GM12878 (cell line): ENCODE measurements around the gene CCDC83. TPM values are rescaled to one million over a fixed set of nuclear protein-coding genes. Genes with fewer than 3 reads are reported as not detected.

Source experiments
- polyA plus RNA-seq, 11 experiments: library from polyadenylated mRNA; depleted of rRNA in 4 of 11; unstranded in 6 of 11; stranded (reverse) in 5 of 11; fragments of >200 nt; fragmentation: Nextera tagmentation in 4 of 11; fragmentation: Illumina TruSeq in 1 of 11; extraction: Ambion mirVana in 4 of 11; extraction: Trizol in 1 of 11; gene quantifications; 1 replicate in 1 of 11; 2 replicates in 10 of 11; pipeline versions ENCODE4 v1.2.1 to v1.2.3, GENCODE V29; 2011 to 2016; ENCODE audit warnings: inconsistent platforms in 2 of 11, missing spikeins in 2 of 11, low read depth in 1 of 11
- total RNA-seq, 4 experiments: library from RNA; depleted of rRNA in 3 of 4; stranded (reverse); fragments of >200 nt in 3 of 4; fragmentation: Illumina TruSeq in 1 of 4; extraction: Trizol in 1 of 4; gene quantifications; 2 replicates each; pipeline versions ENCODE4 v1.2.1 to v1.2.3, GENCODE V29; 2013 to 2021

Gene CCDC83
- total and polyA plus RNA-seq, 10 of the 15 experiments (the other 5 are each of a cell fraction or from before 2014, with no cell fraction given) = not detected

Other genes with a start within 250 kb of the CCDC83 start
- 0.51 and 0.54 TPM in 2 replicates for gene DLG2, start 228.0 kb upstream of the CCDC83 start, total RNA-seq (2014; rRNA removed)
- gene DLG2, start 228.0 kb upstream of the CCDC83 start, total RNA-seq (2014; rRNA removed; fragmentation: Illumina TruSeq; extraction: Trizol) = 0.88 and 0.98 TPM in 2 replicates
- 0.38 and 1.0 TPM in 2 replicates for gene DLG2, start 228.0 kb upstream of the CCDC83 start, total RNA-seq (2021)
- 0.98 and 1.6 TPM in 2 replicates for gene DLG2, start 228.0 kb upstream of the CCDC83 start, polyA plus RNA-seq (2011; rRNA removed)
- gene DLG2, start 228.0 kb upstream of the CCDC83 start, polyA plus RNA-seq (2014; fragmentation: Illumina TruSeq; extraction: Trizol) = 0.37 and 0.49 TPM in 2 replicates
- under 1 TPM; 0.09 to 0.29 TPM for gene DLG2, start 228.0 kb upstream of the CCDC83 start, polyA plus RNA-seq (2014; fragmentation: Nextera tagmentation; extraction: Ambion mirVana)
- 0.23 and 0.33 TPM in 2 replicates for gene DLG2, start 228.0 kb upstream of the CCDC83 start, polyA plus RNA-seq (2014; rRNA removed)
- gene DLG2, start 228.0 kb upstream of the CCDC83 start, polyA plus RNA-seq (2016; fragmentation: Nextera tagmentation; extraction: Ambion mirVana) = under 1 TPM; 0.09 to 0.21 TPM
- 48.3 and 55.0 TPM in 2 replicates for gene TMEM126B, start 226.8 kb upstream of the CCDC83 start, total RNA-seq (2014; rRNA removed)
- 56.1 and 61.1 TPM in 2 replicates for gene TMEM126B, start 226.8 kb upstream of the CCDC83 start, total RNA-seq (2014; rRNA removed; fragmentation: Illumina TruSeq; extraction: Trizol)
- gene TMEM126B, start 226.8 kb upstream of the CCDC83 start, total RNA-seq (2021) = 36.5 and 36.9 TPM in 2 replicates
- gene TMEM126B, start 226.8 kb upstream of the CCDC83 start, polyA plus RNA-seq (2011; rRNA removed) = 80.1 and 124 TPM in 2 replicates
- gene TMEM126B, start 226.8 kb upstream of the CCDC83 start, polyA plus RNA-seq (2014; fragmentation: Illumina TruSeq; extraction: Trizol) = 66.6 and 109 TPM in 2 replicates
- 100 to 1,000 TPM in 1 of 2 experiments, 10 to 100 TPM in 1; 83.8 to 117 TPM for gene TMEM126B, start 226.8 kb upstream of the CCDC83 start, polyA plus RNA-seq (2014; fragmentation: Nextera tagmentation; extraction: Ambion mirVana)
- gene TMEM126B, start 226.8 kb upstream of the CCDC83 start, polyA plus RNA-seq (2014; rRNA removed) = 47.0 and 65.5 TPM in 2 replicates
- 10 to 100 TPM; 74.0 to 77.1 TPM for gene TMEM126B, start 226.8 kb upstream of the CCDC83 start, polyA plus RNA-seq (2016; fragmentation: Nextera tagmentation; extraction: Ambion mirVana)
- gene TMEM126A, start 207.4 kb upstream of the CCDC83 start, total RNA-seq (2014; rRNA removed) = 38.6 and 49.6 TPM in 2 replicates
- gene TMEM126A, start 207.4 kb upstream of the CCDC83 start, total RNA-seq (2014; rRNA removed; fragmentation: Illumina TruSeq; extraction: Trizol) = 56.7 and 57.9 TPM in 2 replicates
- 40.3 and 41.5 TPM in 2 replicates for gene TMEM126A, start 207.4 kb upstream of the CCDC83 start, total RNA-seq (2021)
- 85.0 and 104 TPM in 2 replicates for gene TMEM126A, start 207.4 kb upstream of the CCDC83 start, polyA plus RNA-seq (2011; rRNA removed)
- gene TMEM126A, start 207.4 kb upstream of the CCDC83 start, polyA plus RNA-seq (2014; fragmentation: Illumina TruSeq; extraction: Trizol) = 58.4 and 59.8 TPM in 2 replicates
- gene TMEM126A, start 207.4 kb upstream of the CCDC83 start, polyA plus RNA-seq (2014; fragmentation: Nextera tagmentation; extraction: Ambion mirVana) = 100 to 1,000 TPM; 184 to 208 TPM
- 41.0 and 53.3 TPM in 2 replicates for gene TMEM126A, start 207.4 kb upstream of the CCDC83 start, polyA plus RNA-seq (2014; rRNA removed)
- gene TMEM126A, start 207.4 kb upstream of the CCDC83 start, polyA plus RNA-seq (2016; fragmentation: Nextera tagmentation; extraction: Ambion mirVana) = 100 to 1,000 TPM in 1 of 2 experiments, 10 to 100 TPM in 1; 92.2 to 103 TPM
- gene CREBZF, start 190.3 kb upstream of the CCDC83 start, total RNA-seq (2014; rRNA removed) = 46.5 and 49.2 TPM in 2 replicates
- gene CREBZF, start 190.3 kb upstream of the CCDC83 start, total RNA-seq (2014; rRNA removed; fragmentation: Illumina TruSeq; extraction: Trizol) = 33.0 TPM in 2 replicates
- 39.0 and 40.8 TPM in 2 replicates for gene CREBZF, start 190.3 kb upstream of the CCDC83 start, total RNA-seq (2021)
- gene CREBZF, start 190.3 kb upstream of the CCDC83 start, polyA plus RNA-seq (2011; rRNA removed) = 46.9 and 69.7 TPM in 2 replicates
- gene CREBZF, start 190.3 kb upstream of the CCDC83 start, polyA plus RNA-seq (2014; fragmentation: Illumina TruSeq; extraction: Trizol) = 35.1 and 38.3 TPM in 2 replicates
- gene CREBZF, start 190.3 kb upstream of the CCDC83 start, polyA plus RNA-seq (2014; fragmentation: Nextera tagmentation; extraction: Ambion mirVana) = 10 to 100 TPM; 11.1 TPM
- 45.9 and 51.2 TPM in 2 replicates for gene CREBZF, start 190.3 kb upstream of the CCDC83 start, polyA plus RNA-seq (2014; rRNA removed)
- gene CREBZF, start 190.3 kb upstream of the CCDC83 start, polyA plus RNA-seq (2016; fragmentation: Nextera tagmentation; extraction: Ambion mirVana) = 10 to 100 TPM; 25.9 to 27.6 TPM
- gene CCDC89, start 169.2 kb upstream of the CCDC83 start, total RNA-seq (2014; rRNA removed) = not detected in 2 replicates
- gene CCDC89, start 169.2 kb upstream of the CCDC83 start, total RNA-seq (2014; rRNA removed; fragmentation: Illumina TruSeq; extraction: Trizol) = not detected in 2 replicates
- gene CCDC89, start 169.2 kb upstream of the CCDC83 start, total RNA-seq (2021) = not detected in 2 replicates
- gene CCDC89, start 169.2 kb upstream of the CCDC83 start, polyA plus RNA-seq (2011; rRNA removed) = 0.07 TPM in 1 of 2 replicates, not detected in the other
- gene CCDC89, start 169.2 kb upstream of the CCDC83 start, polyA plus RNA-seq (2014; fragmentation: Illumina TruSeq; extraction: Trizol) = not detected in 2 replicates
- under 1 TPM in 1 of 2 experiments, not detected in 1; 0.11 TPM for gene CCDC89, start 169.2 kb upstream of the CCDC83 start, polyA plus RNA-seq (2014; fragmentation: Nextera tagmentation; extraction: Ambion mirVana)
- not detected in 2 replicates for gene CCDC89, start 169.2 kb upstream of the CCDC83 start, polyA plus RNA-seq (2014; rRNA removed)
- under 1 TPM in 1 of 2 experiments, not detected in 1; 0.15 TPM for gene CCDC89, start 169.2 kb upstream of the CCDC83 start, polyA plus RNA-seq (2016; fragmentation: Nextera tagmentation; extraction: Ambion mirVana)
- 0.11 and 0.56 TPM in 2 replicates for gene SYTL2, start 44.2 kb upstream of the CCDC83 start, total RNA-seq (2014; rRNA removed)
- 0.18 and 0.45 TPM in 2 replicates for gene SYTL2, start 44.2 kb upstream of the CCDC83 start, total RNA-seq (2014; rRNA removed; fragmentation: Illumina TruSeq; extraction: Trizol)
- 0.31 and 0.40 TPM in 2 replicates for gene SYTL2, start 44.2 kb upstream of the CCDC83 start, total RNA-seq (2021)
- gene SYTL2, start 44.2 kb upstream of the CCDC83 start, polyA plus RNA-seq (2011; rRNA removed) = 1.4 and 3.0 TPM in 2 replicates
- 0.13 and 0.78 TPM in 2 replicates for gene SYTL2, start 44.2 kb upstream of the CCDC83 start, polyA plus RNA-seq (2014; fragmentation: Illumina TruSeq; extraction: Trizol)
- gene SYTL2, start 44.2 kb upstream of the CCDC83 start, polyA plus RNA-seq (2014; fragmentation: Nextera tagmentation; extraction: Ambion mirVana) = under 1 TPM in 1 of 2 experiments, not detected in 1; 0.02 TPM
- 0.23 and 0.32 TPM in 2 replicates for gene SYTL2, start 44.2 kb upstream of the CCDC83 start, polyA plus RNA-seq (2014; rRNA removed)
- under 1 TPM in 1 of 2 experiments, not detected in 1; 0.28 TPM for gene SYTL2, start 44.2 kb upstream of the CCDC83 start, polyA plus RNA-seq (2016; fragmentation: Nextera tagmentation; extraction: Ambion mirVana)
- 78.9 and 86.8 TPM in 2 replicates for gene PICALM, start 213.7 kb downstream of the CCDC83 start, total RNA-seq (2014; rRNA removed)
- 69.1 and 70.3 TPM in 2 replicates for gene PICALM, start 213.7 kb downstream of the CCDC83 start, total RNA-seq (2014; rRNA removed; fragmentation: Illumina TruSeq; extraction: Trizol)
- 41.0 and 46.5 TPM in 2 replicates for gene PICALM, start 213.7 kb downstream of the CCDC83 start, total RNA-seq (2021)
- 150 and 163 TPM in 2 replicates for gene PICALM, start 213.7 kb downstream of the CCDC83 start, polyA plus RNA-seq (2011; rRNA removed)
- gene PICALM, start 213.7 kb downstream of the CCDC83 start, polyA plus RNA-seq (2014; fragmentation: Illumina TruSeq; extraction: Trizol) = 70.1 and 95.0 TPM in 2 replicates
- gene PICALM, start 213.7 kb downstream of the CCDC83 start, polyA plus RNA-seq (2014; fragmentation: Nextera tagmentation; extraction: Ambion mirVana) = 10 to 100 TPM in 1 of 2 experiments, 1 to 10 TPM in 1; 4.3 to 10.4 TPM
- 37.2 and 43.1 TPM in 2 replicates for gene PICALM, start 213.7 kb downstream of the CCDC83 start, polyA plus RNA-seq (2014; rRNA removed)
- 10 to 100 TPM; 12.8 to 15.0 TPM for gene PICALM, start 213.7 kb downstream of the CCDC83 start, polyA plus RNA-seq (2016; fragmentation: Nextera tagmentation; extraction: Ambion mirVana)